Astrocyte of the cerebellum (primary cell): Measurements from ENCODE around the gene SIPA1.

Experiments
- DNase-seq: peaks from one replicate; pipeline ENCODE4 v3.0.0-alpha.2; 2011; ENCODE audit warnings: low read depth
- H3K4me3 ChIP-seq: 2 replicates; pipeline ENCODE4 v1.5.1; 2011; ENCODE audit warnings: mild to moderate bottlenecking, low read depth, low read length, moderate library complexity
- CTCF ChIP-seq: IDR thresholded peaks from 2 replicates; pipeline ENCODE4 v1.5.1; 2012; ENCODE audit warnings: low read length, low read depth, moderate library complexity, mild to moderate bottlenecking; ENCODE audit errors: missing control alignments
- in situ Hi-C: cut with HindIII; loops from 2 replicates; pipeline ENCODE4 v1.10.0; 2017; ENCODE audit warnings: low sequenced_read_pairs

SIPA1 gene

GRCh38 chr11:65624931-65625627 is 12.8 kb upstream of the SIPA1 start:
- no peak overlapping the region for H3K4me3 ChIP-seq
- in situ Hi-C loops = no loop called here
- TF ChIP-seq CTCF = no peak
- DNase-seq = no peak

GRCh38 chr11:65625628-65626342 is 12.1 kb upstream of the SIPA1 start:
- no peak for DNase-seq
- H3K4me3 ChIP-seq = no peak overlapping the region
- in situ Hi-C loops = no loop called here
- peak; percentile 51 for TF ChIP-seq CTCF

- DNase-seq = no peak
- no peak for TF ChIP-seq CTCF
- H3K4me3 ChIP-seq = no peak overlapping the region
- in situ Hi-C loops = no loop called here
Observed at GRCh38 chr11:65627202-65627601, 10.7 kb upstream of the SIPA1 start.

GRCh38 chr11:65629579-65629978 is 8.3 kb upstream of the SIPA1 start:
- H3K4me3 ChIP-seq = no peak overlapping the region
- no peak for DNase-seq
- in situ Hi-C loops = no loop called here
- TF ChIP-seq CTCF = no peak

GRCh38 chr11:65630215-65630614 is 7.7 kb upstream of the SIPA1 start:
- TF ChIP-seq CTCF = no peak
- DNase-seq = no peak
- H3K4me3 ChIP-seq = no peak overlapping the region
- in situ Hi-C loops = no loop called here

- no peak for TF ChIP-seq CTCF
- in situ Hi-C loops = no loop called here
- no peak for DNase-seq
- no peak overlapping the region for H3K4me3 ChIP-seq
Observed at GRCh38 chr11:65633390-65634108, 4.4 kb upstream of the SIPA1 start.
